ENCODE measurements around the gene PCDHA6.
"Not testable (repeated sequence)": the region's sequence is repeated elsewhere in the genome, so short reads cannot be mapped to it uniquely, and the experiment has no call there.

The PCDHA6 gene

GRCh38 chr5:140827704-140828361 lies at the start of gene PCDHA6:
Gene PCDHA6 (plus strand): TSS chr5:140827960. CDS start chr5:140828092, 132 bp downstream.
- DNase-seq (ENCODE audit: low read depth in 2 of 2) = no peak

- no peak for DNase-seq (ENCODE audit: low read depth in 2 of 2)
These were observed 47.2 kb upstream of the PCDHA6 start for GRCh38 chr5:140780512-140780911.

- no peak for DNase-seq (ENCODE audit: low read depth in 2 of 2)
These were observed 41.7 kb upstream of the PCDHA6 start, which contains the start of gene PCDHA1 for GRCh38 chr5:140785905-140786686. Gene PCDHA1 (plus strand): TSS chr5:140786140.

- DNase-seq (ENCODE audit: low read depth in 2 of 2) = not testable (repeated sequence)
These were observed 40.3 kb upstream of the PCDHA6 start for GRCh38 chr5:140787422-140787821.

GRCh38 chr5:140787849-140788504 lies 39.8 kb upstream of the PCDHA6 start:
- not testable (repeated sequence) for DNase-seq (ENCODE audit: low read depth in 2 of 2)

- no peak for DNase-seq (ENCODE audit: low read depth in 2 of 2)
These were observed 36.7 kb upstream of the PCDHA6 start for GRCh38 chr5:140791089-140791488.

- DNase-seq (ENCODE audit: low read depth in 2 of 2) = no peak
These were observed 33.0 kb upstream of the PCDHA6 start, which contains the start of gene PCDHA2 for GRCh38 chr5:140794595-140795258. Gene PCDHA2 (plus strand): TSS chr5:140794852.

GRCh38 chr5:140795259-140795641 lies 32.5 kb upstream of the PCDHA6 start:
- no peak for DNase-seq (ENCODE audit: low read depth in 2 of 2)

GRCh38 chr5:140796072-140796717 lies 31.6 kb upstream of the PCDHA6 start:
- not testable (repeated sequence) for DNase-seq (ENCODE audit: low read depth in 2 of 2)

GRCh38 chr5:140796718-140797095 lies 31.1 kb upstream of the PCDHA6 start:
- no peak for DNase-seq (ENCODE audit: low read depth in 2 of 2)

GRCh38 chr5:140800816-140801493 lies 26.8 kb upstream of the PCDHA6 start, which contains the start of gene PCDHA3:
Gene PCDHA3 (plus strand): TSS chr5:140801057.
- no peak for DNase-seq (ENCODE audit: low read depth in 2 of 2)

- DNase-seq (ENCODE audit: low read depth in 2 of 2) = no peak
These were observed 26.3 kb upstream of the PCDHA6 start for GRCh38 chr5:140801494-140801841.

GRCh38 chr5:140802381-140802780 lies 25.4 kb upstream of the PCDHA6 start:
- not testable (repeated sequence) for DNase-seq (ENCODE audit: low read depth in 2 of 2)

- no peak for DNase-seq (ENCODE audit: low read depth in 2 of 2)
These were observed 24.9 kb upstream of the PCDHA6 start for GRCh38 chr5:140802781-140803271.

- DNase-seq (ENCODE audit: low read depth in 2 of 2) = no peak
These were observed 20.7 kb upstream of the PCDHA6 start, which contains the start of gene PCDHA4 for GRCh38 chr5:140806834-140807775. Gene PCDHA4 (plus strand): TSS chr5:140807068.

GRCh38 chr5:140808241-140808888 lies 19.4 kb upstream of the PCDHA6 start:
- not testable (repeated sequence) for DNase-seq (ENCODE audit: low read depth in 2 of 2)

- no peak for DNase-seq (ENCODE audit: low read depth in 2 of 2)
These were observed 18.9 kb upstream of the PCDHA6 start for GRCh38 chr5:140808889-140809291.

- DNase-seq (ENCODE audit: low read depth in 2 of 2) = no peak
These were observed 6.1 kb upstream of the PCDHA6 start, which contains the start of gene PCDHA5 for GRCh38 chr5:140821375-140822280. Gene PCDHA5 (plus strand): TSS chr5:140821613.

Data from stimulated activated CD8-positive, alpha-beta memory T cell treated with anti-CD3 and anti-CD28 coated beads, Interleukin-15, amount 100 ng/mL, for 48 hours (primary cell).